GM19324 (cell line): ENCODE measurements around the gene ZNF658.
"Not testable (repeated sequence)": the region's sequence is repeated elsewhere in the genome, so short reads cannot be mapped to it uniquely, and the experiment has no call there.

ENCODE experiments used
- ATAC-seq: cut with Tn5 transposase; IDR thresholded peaks from one replicate; pipeline ENCODE4 v1.9.1; 2021; ENCODE audit warnings: mild to moderate bottlenecking, moderate library complexity; ENCODE audit not compliant: unreplicated experiment, low FRiP score

ZNF658 gene

DNA sequence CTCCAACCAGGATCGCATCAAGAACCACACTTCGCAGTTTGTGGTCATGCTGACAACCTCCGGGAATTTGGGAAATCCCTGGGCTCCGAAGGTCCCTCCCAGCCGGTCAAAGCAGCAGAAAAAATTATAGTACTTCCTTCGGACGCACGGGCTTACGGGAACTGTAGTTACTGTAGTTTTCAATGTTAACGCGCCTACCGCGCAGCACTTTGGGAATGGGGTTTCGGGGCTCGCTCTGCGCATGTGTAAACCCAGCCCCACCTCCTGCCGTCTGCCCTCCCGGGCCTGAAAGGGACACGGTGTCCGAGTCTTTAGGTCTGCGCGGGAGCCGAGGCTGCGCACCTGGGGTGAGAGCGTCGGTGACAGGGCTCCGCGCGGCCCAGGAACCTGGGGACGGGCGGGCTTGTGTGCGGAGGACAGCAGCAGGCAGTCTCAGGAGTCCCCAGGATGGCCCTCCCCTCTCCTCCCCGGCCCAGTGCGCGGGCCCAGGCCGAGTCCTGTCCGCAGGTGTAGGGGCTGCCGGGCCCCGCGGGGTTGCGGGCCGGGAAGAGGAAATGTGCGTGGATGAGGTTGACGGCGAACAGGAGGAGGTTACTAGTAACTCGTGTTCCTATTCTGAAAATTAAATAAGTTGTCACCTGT lies at the start of gene ZNF658:
Gene ZNF658 (plus strand): TSS at position 236 of the 642 bp plus-strand sequence. CDS start 2,837 bp downstream, outside the sequence.
- peak; percentile 97 for ATAC-seq

DNA sequence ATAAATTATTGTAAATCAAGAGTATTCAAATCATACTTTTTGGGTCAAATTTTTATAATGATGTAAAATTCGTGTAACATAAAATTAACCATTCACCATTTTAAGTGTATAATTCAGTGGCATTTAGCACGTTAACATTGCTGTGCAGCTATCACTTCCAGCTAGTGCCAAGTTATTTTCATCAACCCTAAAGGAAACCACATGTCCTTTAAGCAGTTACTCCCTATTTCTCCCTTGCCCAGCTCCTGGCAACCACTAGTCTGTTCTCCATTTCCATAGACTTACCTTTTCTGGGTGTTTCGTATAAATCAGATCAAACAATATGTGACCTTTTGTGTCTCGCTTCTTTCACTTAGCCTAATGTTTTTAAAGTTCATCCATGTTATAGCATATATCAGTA lies 38.8 kb upstream of the ZNF658 start:
- not testable (repeated sequence) for ATAC-seq

- not testable (repeated sequence) for ATAC-seq
Observed at GRCh38 chr9:66868660-66869059, 31.9 kb upstream of the ZNF658 start.

DNA sequence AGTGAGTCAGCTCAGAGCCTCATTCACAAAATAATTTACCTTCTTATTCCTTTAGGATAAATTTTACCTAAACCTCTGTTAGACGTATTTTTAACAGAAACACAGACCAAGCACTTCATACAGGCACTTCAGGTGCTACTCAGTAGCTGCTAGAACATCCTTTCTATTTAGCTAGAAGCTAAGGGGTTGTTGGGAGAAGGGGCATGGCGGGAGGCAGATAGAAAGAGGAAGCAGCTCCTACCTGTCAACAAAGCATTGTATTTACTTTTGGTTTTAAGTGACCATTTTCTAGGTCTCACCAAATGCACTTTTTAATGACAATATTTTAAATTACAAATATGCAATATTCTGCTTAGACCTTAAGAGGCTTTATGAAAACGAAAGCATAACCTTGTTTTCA lies 19.9 kb upstream of the ZNF658 start:
- not testable (repeated sequence) for ATAC-seq

GRCh38 chr9:66881847-66882246 lies 18.7 kb upstream of the ZNF658 start:
- ATAC-seq, result not testable (repeated sequence)

- peak; percentile 74 for ATAC-seq
Observed at GRCh38 chr9:66890334-66890733, 10.2 kb upstream of the ZNF658 start.

GRCh38 chr9:66901141-66901540 lies 616 bp downstream of the ZNF658 start:
- peak; percentile 36 for ATAC-seq

DNA sequence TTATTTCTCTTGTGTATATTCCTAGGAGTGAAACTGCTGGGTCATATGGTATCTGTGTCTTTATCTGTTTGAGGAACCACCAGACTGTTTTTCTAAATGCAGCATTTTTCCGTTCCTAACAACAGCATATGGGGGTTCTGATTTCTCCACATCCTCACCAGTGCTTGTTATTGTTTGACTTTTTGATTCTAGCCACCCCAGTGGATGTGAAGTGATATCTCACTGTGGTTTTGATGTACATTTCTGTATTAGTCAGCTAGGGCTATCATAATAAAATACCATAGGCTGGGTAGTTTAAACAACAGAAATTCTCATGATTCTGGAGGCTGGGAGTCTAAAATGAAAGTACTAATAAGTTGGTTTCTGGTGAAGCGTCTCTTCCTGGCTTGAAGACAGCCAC lies 9.0 kb downstream of the ZNF658 start:
- not testable (repeated sequence) for ATAC-seq

DNA sequence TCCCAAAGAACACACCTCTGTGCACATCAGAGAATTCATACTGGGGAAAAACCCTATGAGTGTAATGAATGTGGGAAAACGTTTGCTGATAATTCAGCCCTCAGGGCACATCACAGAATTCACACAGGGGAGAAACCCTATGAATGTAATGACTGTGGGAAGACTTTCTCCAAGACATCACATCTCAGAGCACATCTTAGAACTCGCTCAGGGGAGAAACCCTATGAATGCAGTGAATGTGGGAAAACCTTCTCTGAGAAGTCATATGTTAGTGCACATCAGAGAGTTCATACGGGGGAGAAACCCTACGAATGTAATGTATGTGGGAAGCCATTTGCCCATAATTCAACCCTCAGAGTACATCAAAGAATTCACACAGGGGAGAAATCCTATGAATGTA lies 19.5 kb downstream of the ZNF658 start:
- not testable (repeated sequence) for ATAC-seq

DNA sequence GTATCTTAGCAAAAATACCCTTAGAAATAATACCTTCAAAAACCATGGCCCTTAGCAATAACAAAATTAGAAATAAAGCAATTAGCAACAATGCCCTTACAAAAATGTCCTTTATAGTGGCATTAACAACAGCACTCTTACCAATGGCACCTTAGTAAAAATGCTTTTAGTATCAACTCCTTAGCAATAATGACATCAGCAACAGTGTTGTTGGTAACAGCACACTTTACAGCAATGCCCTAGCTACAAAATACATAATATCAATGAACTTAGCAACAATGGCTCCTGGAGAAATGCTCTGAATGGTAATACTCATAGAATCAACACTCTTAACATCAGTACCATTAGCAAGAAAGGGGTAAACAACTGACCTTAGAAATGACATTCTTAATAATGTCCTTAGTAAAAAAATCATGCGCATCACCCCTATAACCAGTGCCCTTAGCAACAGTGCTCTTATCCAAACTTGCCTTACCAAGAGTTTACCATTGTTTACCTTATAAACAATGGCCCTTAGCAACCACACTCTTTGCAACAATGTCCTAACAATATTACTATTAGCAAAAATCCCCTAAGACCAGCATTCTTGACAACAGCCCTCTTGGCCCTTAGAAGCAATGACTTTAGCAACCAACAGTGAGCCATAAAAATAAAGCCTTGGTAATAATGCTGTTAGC lies 35.8 kb downstream of the ZNF658 start:
- not testable (repeated sequence) for ATAC-seq

DNA sequence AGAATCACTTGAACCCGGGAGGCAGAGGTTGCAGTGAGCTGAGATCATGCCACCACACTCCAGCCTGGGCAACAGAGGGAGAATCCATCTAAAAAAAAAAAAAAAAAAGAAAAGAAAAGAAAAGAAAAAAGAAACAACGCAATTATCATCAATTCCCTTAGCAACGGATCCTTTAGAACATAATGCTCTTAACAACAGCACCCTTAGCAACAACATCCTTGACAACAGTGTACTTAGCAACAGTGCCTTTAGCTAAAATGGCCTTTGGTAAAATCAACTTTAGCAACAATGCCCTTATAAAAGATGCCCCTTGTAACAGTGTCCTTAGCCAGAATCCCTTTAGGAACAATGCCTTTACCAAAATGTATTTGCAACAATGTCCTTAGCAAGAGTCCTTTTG lies 37.1 kb downstream of the ZNF658 start:
- not testable (repeated sequence) for ATAC-seq

DNA sequence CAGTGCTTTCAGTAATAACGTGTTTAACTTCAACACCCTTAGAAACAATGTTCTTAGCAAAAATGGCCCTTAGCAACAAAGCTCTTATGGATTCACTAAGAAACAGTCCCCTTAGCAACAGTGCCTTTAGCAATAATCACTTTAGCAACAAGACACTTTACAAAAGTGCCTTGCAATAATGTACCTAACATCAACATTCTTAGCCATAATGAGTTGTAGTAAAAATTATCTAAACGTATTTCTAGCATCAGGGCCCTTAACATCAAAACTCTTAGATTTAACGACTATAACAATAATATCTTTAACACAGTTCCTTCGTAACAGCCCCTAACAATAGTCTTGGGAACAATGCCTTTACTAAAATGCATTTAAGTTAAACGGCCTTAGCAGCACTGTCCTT lies 37.8 kb downstream of the ZNF658 start:
- ATAC-seq, result not testable (repeated sequence)

- not testable (repeated sequence) for ATAC-seq
Observed at GRCh38 chr9:66939878-66940830, 39.6 kb downstream of the ZNF658 start.

DNA sequence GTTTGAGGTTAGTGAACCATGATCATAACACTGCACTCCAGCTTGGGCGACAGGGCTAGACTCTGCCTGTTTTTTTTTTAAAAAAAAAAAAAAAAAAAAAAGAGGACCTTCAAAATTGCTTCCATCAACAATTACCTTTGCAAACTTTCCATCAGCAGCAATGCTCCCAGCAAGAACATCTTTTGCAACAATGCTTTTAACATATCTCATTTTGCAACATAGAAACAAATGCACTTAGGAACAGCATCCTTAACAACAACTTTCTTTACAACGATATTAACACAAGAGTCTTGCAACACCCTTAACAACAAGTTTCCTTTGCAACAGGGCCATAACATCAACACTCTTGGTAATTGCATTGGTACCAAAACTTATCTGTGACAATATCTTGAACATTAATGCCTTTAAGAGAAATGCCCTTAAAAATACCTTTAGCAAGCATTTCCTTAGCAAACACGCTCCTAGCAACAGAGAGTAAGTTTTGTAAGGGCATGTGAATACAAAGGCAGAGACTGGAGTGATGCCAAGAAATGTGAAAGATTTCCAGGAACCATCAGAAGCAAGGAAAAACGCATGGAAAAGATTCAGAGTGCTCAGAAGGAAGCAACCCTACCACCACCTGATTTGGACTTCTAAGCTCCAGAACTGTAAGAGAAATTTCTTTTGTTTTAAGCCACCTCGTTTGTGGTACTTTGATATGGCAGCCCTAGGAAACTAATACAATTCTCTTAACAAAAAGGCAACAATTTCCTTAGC lies 42.1 kb downstream of the ZNF658 start:
- not testable (repeated sequence) for ATAC-seq

GRCh38 chr9:66952576-66952975 lies 52.1 kb downstream of the ZNF658 start:
- ATAC-seq, result not testable (repeated sequence)
